ENCODE results near the gene COL15A1.
A peak's percentile ranks its signal among the peaks of the same experiment; 100 is the strongest.

Gene COL15A1

GRCh38 chr9:99103901-99104458 is 160.3 kb downstream of the COL15A1 start:
- no peak for TF ChIP-seq CTCF (IDR thresholded peaks at IDR 0.05; ENCODE audit: borderline replicate concordance, control extremely low read depth, extremely low read depth, insufficient read depth, missing control alignments)
- in situ Hi-C loops (cut with MboI; ENCODE audit: low sequenced_read_pairs, unreplicated experiment) = no loop called here
- peak; percentile 21 for DNase-seq (ENCODE audit: low spot score)

GRCh38 chr9:99104459-99105151 is 160.9 kb downstream of the COL15A1 start, which contains the start of gene TGFBR1:
TGFBR1 (plus strand) TSS chr9:99105113; CDS start chr9:99105206, 93 bp downstream.
- in situ Hi-C loops (cut with MboI; ENCODE audit: low sequenced_read_pairs, unreplicated experiment) = no loop called here
- peak; percentile 98 for DNase-seq (ENCODE audit: low spot score)
- TF ChIP-seq CTCF (IDR thresholded peaks at IDR 0.05; ENCODE audit: borderline replicate concordance, control extremely low read depth, extremely low read depth, insufficient read depth, missing control alignments) = no peak

GRCh38 chr9:99105152-99106043 is 161.7 kb downstream of the COL15A1 start:
- DNase-seq (ENCODE audit: low spot score) = peak; percentile 91
- in situ Hi-C loops (cut with MboI; ENCODE audit: low sequenced_read_pairs, unreplicated experiment) = no loop called here
- TF ChIP-seq CTCF (IDR thresholded peaks at IDR 0.05; ENCODE audit: borderline replicate concordance, control extremely low read depth, extremely low read depth, insufficient read depth, missing control alignments) = no peak

GRCh38 chr9:99106044-99106375 is 162.3 kb downstream of the COL15A1 start:
- no peak for DNase-seq (ENCODE audit: low spot score)
- TF ChIP-seq CTCF (IDR thresholded peaks at IDR 0.05; ENCODE audit: borderline replicate concordance, control extremely low read depth, extremely low read depth, insufficient read depth, missing control alignments) = no peak
- in situ Hi-C loops (cut with MboI; ENCODE audit: low sequenced_read_pairs, unreplicated experiment) = no loop called here

- TF ChIP-seq CTCF (IDR thresholded peaks at IDR 0.05; ENCODE audit: borderline replicate concordance, control extremely low read depth, extremely low read depth, insufficient read depth, missing control alignments) = no peak
- DNase-seq (ENCODE audit: low spot score) = no peak
- in situ Hi-C loops (cut with MboI; ENCODE audit: low sequenced_read_pairs, unreplicated experiment) = no loop called here
These were observed 163.7 kb downstream of the COL15A1 start for GRCh38 chr9:99107421-99107820.

- TF ChIP-seq CTCF (IDR thresholded peaks at IDR 0.05; ENCODE audit: borderline replicate concordance, control extremely low read depth, extremely low read depth, insufficient read depth, missing control alignments) = no peak
- in situ Hi-C loops (cut with MboI; ENCODE audit: low sequenced_read_pairs, unreplicated experiment) = no loop called here
- DNase-seq (ENCODE audit: low spot score) = no peak
These were observed 164.4 kb downstream of the COL15A1 start for GRCh38 chr9:99108131-99108530.

Measured in GM13976 (cell line).